ENCODE results near the gene NAT8L. TPM values are rescaled to one million over a fixed set of nuclear protein-coding genes. Genes with fewer than 3 reads are reported as not detected.

The NAT8L gene
- total RNA-seq, 2 experiments from 2014 or later: not detected

DNA sequence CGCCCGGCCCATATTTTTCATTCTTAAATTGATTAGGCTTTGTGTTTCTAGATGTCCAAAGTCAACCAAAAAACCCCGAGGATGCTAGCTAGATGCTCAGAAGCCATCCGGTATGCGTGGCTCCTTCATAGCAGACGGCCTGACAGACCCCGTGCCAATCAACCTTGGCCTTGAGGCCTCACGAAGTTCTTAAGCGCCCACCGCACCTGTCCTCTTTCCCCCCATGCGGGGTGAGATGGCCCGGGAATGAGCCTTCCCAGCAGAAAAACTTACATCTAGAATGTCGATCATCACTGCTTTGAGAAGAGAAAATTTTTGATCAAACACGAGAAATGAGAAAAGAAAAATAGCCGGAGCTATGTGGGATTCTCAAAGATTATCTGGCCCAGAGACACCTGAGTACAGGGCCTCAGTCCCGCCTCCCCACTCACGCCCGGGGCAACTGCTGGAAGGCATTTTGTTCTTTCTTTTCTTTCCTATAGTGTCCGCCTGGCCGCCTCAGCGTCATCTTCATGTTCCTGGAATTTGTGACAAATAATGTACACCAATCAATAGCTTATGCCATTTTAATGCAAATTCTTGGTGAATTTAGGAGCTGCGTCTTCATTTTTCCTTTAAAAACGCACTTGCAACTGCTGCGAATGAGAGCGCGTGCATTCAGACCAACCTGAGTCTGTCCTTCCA is 1.6 kb upstream of the NAT8L start:
- Histone ChIP-seq H3K4me2 (ENCODE audit: low read length) (no peak overlapping the region), H3K79me2 (ENCODE audit: insufficient read depth, low read depth, low read length) (no peaks in the 10 kb centered on the region), H2AFZ (ENCODE audit: low read length) (no peak overlapping the region), H3K4me3 (ENCODE audit: low read depth, low read length, poor library complexity, severe bottlenecking) (no peak overlapping the region), H3K27ac (ENCODE audit: low read depth, low read length, poor library complexity, severe bottlenecking) (no peak overlapping the region), H3K9me2 (ENCODE audit: insufficient read depth, low read length) (no peaks in the 10 kb centered on the region), H3K4me1 (ENCODE audit: insufficient read depth, low read length, poor library complexity, severe bottlenecking) (no peaks in the 10 kb centered on the region), H3K36me3 (ENCODE audit: insufficient read depth, low read length) (no peaks in the 10 kb centered on the region), H3K9me3 (ENCODE audit: low read length) (no peaks in the 10 kb centered on the region), H4K20me1 (ENCODE audit: insufficient read depth, low read length) (no peaks in the 10 kb centered on the region)
- ChIA-PET POLR2A (no interaction called here), CTCF (ENCODE audit: unreplicated experiment) (no interaction called here)
- intact Hi-C loops (cut with micrococcal nuclease; ENCODE audit: unreplicated experiment): no loop called here
- TF ChIP-seq, protein P1, sequence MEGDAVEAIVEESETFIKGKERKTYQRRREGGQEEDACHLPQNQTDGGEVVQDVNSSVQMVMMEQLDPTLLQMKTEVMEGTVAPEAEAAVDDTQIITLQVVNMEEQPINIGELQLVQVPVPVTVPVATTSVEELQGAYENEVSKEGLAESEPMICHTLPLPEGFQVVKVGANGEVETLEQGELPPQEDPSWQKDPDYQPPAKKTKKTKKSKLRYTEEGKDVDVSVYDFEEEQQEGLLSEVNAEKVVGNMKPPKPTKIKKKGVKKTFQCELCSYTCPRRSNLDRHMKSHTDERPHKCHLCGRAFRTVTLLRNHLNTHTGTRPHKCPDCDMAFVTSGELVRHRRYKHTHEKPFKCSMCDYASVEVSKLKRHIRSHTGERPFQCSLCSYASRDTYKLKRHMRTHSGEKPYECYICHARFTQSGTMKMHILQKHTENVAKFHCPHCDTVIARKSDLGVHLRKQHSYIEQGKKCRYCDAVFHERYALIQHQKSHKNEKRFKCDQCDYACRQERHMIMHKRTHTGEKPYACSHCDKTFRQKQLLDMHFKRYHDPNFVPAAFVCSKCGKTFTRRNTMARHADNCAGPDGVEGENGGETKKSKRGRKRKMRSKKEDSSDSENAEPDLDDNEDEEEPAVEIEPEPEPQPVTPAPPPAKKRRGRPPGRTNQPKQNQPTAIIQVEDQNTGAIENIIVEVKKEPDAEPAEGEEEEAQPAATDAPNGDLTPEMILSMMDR (conservative IDR thresholded peaks at IDR 0.05; ENCODE audit: low read length): no peak
- TF ChIP-seq EZH2phosphoT487 (IDR thresholded peaks at IDR 0.05; ENCODE audit: borderline replicate concordance, low read depth, low read length): no peak
- DNase-seq (ENCODE audit: low spot score): no peak
- BruUV-seq (replicated peaks): no TSS peak

DNA sequence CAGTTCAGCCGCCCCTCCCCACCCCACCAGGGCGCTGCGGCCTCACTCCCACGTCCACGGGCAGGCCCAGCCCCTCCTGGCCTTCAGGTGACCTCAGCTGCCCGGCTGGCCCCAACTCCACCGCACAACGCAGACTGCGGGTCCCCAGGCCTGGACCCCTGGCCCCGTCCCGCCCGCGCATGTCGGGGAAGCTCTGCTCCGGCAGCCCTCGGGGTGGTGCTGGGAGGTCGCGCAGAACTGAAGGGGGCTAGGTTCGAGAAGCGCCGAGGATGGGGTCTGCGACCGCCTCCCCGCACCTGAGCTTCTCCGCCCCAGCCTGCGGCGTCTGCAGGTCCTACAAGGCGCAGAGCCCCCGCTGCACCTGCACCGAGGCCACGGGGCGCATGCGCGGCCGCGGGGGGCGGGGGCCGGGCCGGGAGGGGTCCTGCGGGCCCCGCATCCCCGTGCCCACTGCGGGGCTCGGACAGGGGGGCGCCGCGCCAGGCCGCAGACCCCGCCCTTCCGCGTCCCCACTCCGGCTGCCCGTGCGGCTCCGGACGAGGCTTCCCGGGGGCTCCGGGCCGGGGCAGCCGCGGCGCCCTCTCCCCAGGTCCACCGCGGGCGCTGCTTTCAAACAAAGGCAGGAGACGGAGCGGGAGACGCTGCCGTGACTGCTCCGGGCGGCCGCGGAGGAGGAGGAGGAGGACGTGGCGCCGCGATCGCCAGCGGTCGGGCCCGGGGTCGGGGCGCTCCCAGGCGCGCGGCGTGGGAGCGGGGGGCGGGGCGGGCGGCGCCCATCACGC is 672 bp upstream of the NAT8L start:
- Histone ChIP-seq H3K9me3 (ENCODE audit: low read length) (no peaks in the 10 kb centered on the region), H3K4me1 (ENCODE audit: insufficient read depth, low read length, poor library complexity, severe bottlenecking) (no peaks in the 10 kb centered on the region), H3K4me2 (ENCODE audit: low read length) (no peak overlapping the region), H3K79me2 (ENCODE audit: insufficient read depth, low read depth, low read length) (no peaks in the 10 kb centered on the region), H3K4me3 (ENCODE audit: low read depth, low read length, poor library complexity, severe bottlenecking) (no peak overlapping the region), H3K36me3 (ENCODE audit: insufficient read depth, low read length) (no peaks in the 10 kb centered on the region), H2AFZ (ENCODE audit: low read length) (no peak overlapping the region), H3K27ac (ENCODE audit: low read depth, low read length, poor library complexity, severe bottlenecking) (no peak overlapping the region), H4K20me1 (ENCODE audit: insufficient read depth, low read length) (no peaks in the 10 kb centered on the region), H3K9me2 (ENCODE audit: insufficient read depth, low read length) (no peaks in the 10 kb centered on the region)
- POLR2A ChIA-PET: no interaction called here
- BruUV-seq (replicated peaks): no TSS peak
- no peak for DNase-seq (ENCODE audit: low spot score)
- intact Hi-C loops (cut with micrococcal nuclease; ENCODE audit: unreplicated experiment): no loop called here
- TF ChIP-seq, protein P1 (conservative IDR thresholded peaks at IDR 0.05; ENCODE audit: low read length): no peak
- TF ChIP-seq EZH2phosphoT487 (IDR thresholded peaks at IDR 0.05; ENCODE audit: borderline replicate concordance, low read depth, low read length): no peak
- CTCF ChIA-PET (ENCODE audit: unreplicated experiment): no interaction called here
